Measurements from ENCODE around the gene RAB11B. TPM values are rescaled to one million over a fixed set of nuclear protein-coding genes. Genes with fewer than 3 reads are reported as not detected.
A peak's percentile ranks its signal among the peaks of the same experiment; 100 is the strongest.
"Not testable (repeated sequence)": the region's sequence is repeated elsewhere in the genome, so short reads cannot be mapped to it uniquely, and the experiment has no call there.

Gene RAB11B
- total RNA-seq, 1 donor from 2014 or later = 86.1 TPM

DNA sequence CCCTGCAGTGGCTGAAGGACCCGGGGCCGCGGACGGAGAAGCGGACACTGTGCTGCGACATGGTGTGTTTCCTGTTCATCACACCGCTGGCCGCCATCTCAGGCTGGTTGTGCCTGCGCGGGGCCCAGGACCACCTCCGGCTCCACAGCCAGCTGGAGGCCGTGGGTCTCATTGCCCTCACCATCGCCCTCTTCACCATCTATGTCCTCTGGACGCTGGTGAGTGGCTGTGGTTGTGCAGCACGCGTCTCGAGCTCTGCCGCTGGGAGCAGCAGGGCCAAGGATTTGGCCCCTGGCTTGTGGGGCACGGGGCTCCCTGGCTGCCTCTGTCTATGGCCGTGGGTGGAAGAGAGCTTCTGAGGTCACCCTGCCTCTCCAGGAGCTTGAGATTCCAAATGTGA is 40.5 kb downstream of the RAB11B start:
- Mint-ChIP-seq H3K27me3 (ENCODE audit: low read depth) (no peaks in the 10 kb centered on the region), H3K4me1 (ENCODE audit: low read depth) (no peaks in the 10 kb centered on the region), H3K4me3 (ENCODE audit: low read depth) (no peak overlapping the region), H3K36me3 (ENCODE audit: low read depth) (peaks cover 3% of the 10 kb centered on the region), H3K27ac (no peak overlapping the region), H3K9me3 (no peaks in the 10 kb centered on the region)
- DNase-seq (ENCODE audit: low spot score) = no peak
- intact Hi-C loops (cut with micrococcal nuclease) = no loop called here

- Mint-ChIP-seq H3K27ac (no peak overlapping the region), H3K4me3 (ENCODE audit: low read depth) (no peak overlapping the region), H3K9me3 (no peaks in the 10 kb centered on the region), H3K36me3 (ENCODE audit: low read depth) (no peaks in the 10 kb centered on the region), H3K27me3 (ENCODE audit: low read depth) (no peaks in the 10 kb centered on the region), H3K4me1 (ENCODE audit: low read depth) (peaks cover 2% of the 10 kb centered on the region)
- no peak for DNase-seq (ENCODE audit: low spot score)
- intact Hi-C loops (cut with micrococcal nuclease) = no loop called here
Measured at GRCh38 chr19:8438236-8438635, 48.1 kb downstream of the RAB11B start.

DNA sequence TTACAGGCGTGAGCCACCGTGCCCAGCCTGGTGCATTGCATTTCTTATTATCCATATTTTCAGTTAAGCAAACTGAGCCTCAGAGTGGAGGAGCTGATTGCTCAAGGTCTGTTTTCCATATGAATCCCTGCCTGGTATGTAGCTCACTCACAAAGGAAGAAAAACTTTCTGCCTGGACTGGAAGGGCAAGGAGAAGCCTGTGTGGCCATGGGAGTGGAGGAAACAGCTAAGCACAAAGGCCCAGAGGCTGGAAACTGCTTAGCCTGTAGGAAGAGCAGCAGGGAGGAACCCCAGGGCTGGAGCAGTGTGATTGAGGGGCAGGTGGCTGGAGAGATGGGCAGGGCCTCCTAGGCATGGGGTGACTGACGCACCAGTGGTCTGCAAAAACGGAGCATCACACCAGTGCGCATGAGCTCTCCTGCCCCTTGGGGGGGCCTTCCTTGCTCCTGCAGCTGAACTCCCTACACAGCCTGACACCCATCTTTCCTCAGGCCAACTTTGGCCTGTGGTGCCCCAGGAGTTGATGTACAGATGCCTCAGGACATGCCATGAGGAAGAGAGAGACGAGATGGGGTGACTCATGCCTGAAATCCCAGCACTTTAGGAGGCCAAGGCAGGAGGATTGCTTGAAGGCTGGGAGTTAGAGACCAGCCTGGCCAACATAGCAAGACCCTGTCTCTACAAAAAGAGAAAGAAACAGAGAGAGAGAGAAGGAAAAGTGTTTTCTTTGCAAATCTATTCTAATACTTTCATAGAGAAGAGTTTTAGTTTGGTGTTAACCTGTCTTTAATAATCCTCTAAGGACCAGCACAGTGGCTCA is 51.8 kb downstream of the RAB11B start:
- Mint-ChIP-seq H3K4me3 (ENCODE audit: low read depth) (peak overlapping the region; percentile 58), H3K36me3 (ENCODE audit: low read depth) (peaks cover 22% of the 10 kb centered on the region), H3K27ac (no peak overlapping the region), H3K4me1 (ENCODE audit: low read depth) (peaks cover 16% of the 10 kb centered on the region), H3K27me3 (ENCODE audit: low read depth) (no peaks in the 10 kb centered on the region), H3K9me3 (no peaks in the 10 kb centered on the region)
- DNase-seq (ENCODE audit: low spot score) = no peak
- intact Hi-C loops (cut with micrococcal nuclease) = loop anchor here (5.0 kb wide), 2 partner anchors 75 to 390 kb away; partner anchors contain the start of gene CCL25

DNA sequence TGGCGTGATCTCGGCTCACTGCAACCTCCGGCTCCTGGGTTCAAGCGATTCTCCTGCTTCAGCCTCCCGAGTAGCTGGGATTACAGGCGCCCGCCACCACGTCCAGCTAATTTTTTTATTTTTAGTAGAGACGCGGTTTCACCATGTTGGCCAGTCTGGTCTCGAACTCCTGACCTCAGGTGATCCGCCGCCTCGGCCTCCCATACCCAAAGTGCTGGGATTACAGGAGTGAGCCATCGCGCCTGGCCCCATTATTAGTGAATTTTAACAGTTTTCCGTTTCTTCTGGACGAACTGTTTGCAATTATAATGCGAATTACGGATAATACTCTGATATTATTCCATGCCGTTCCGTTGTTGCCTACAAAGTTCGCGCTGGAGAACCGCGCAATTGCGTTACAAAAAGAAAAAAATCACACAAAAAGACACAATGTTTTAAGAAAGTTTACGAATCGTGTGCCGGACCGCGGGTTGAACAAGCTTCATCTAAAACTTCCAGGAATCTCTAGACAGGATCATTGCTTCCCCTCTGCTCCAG is 54.0 kb downstream of the RAB11B start:
- peak overlapping the region; percentile 98 for H3K27ac Mint-ChIP-seq
- peak overlapping the region; percentile 98 for H3K4me3 Mint-ChIP-seq (ENCODE audit: low read depth)
- not testable (repeated sequence) for H3K27me3 Mint-ChIP-seq (ENCODE audit: low read depth); DNase-seq (ENCODE audit: low spot score); H3K9me3 Mint-ChIP-seq
- peaks cover 35% of the 10 kb centered on the region for H3K36me3 Mint-ChIP-seq (ENCODE audit: low read depth)
- intact Hi-C loops (cut with micrococcal nuclease) = loop anchor here (2.0 to 5.0 kb wide), 3 partner anchors 53 to 392 kb away; partner anchors contain the start of genes CCL25 and RAB11B
- H3K4me1 Mint-ChIP-seq (ENCODE audit: low read depth) = peaks cover 30% of the 10 kb centered on the region

DNA sequence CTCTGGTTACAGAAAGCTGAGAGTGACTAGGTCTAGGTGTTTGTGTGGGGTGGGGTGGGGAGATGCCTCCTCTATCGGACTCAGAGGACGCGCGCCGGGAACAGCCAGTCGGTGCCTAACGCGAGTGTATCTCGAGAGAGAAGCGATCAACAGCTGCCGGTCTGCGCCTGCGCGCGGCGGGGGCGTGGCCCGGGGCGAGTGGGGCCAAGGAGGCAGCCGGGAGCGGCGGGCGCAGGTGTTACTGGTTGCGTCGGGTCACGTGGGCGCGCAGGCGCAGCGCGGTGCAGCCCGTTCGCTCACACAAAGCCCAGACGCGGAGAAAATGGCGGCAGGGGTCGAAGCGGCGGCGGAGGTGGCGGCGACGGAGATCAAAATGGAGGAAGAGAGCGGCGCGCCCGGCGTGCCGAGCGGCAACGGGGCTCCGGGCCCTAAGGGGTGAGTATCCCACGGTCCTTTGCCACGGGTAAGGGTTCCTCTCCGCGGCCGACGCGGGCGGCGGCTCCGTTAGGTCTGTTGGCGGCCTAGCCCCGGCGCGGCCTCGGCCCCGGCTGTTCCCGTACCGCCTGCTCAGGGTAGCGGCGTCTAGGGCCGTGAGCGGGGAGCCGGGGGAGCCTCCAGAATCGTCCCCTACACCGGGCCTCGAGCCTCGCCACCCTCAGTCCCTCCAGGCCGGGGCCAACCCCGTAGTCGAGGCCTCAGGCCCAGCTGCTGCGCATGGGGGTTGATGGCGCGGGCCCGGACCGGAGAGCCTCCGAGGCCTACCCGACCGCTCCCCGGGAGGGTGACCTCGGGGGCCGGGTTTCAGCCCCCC is 54.7 kb downstream of the RAB11B start, which contains the start of gene HNRNPM:
TSS of gene HNRNPM (plus strand) at position 299 of the 811 bp plus-strand sequence. CDS start at position 323, 24 bp downstream.
- intact Hi-C loops (cut with micrococcal nuclease) = loop anchor here (2.0 to 5.0 kb wide), 3 partner anchors 54 to 393 kb away; partner anchors contain the start of genes CCL25 and RAB11B
- peaks cover 37% of the 10 kb centered on the region for H3K36me3 Mint-ChIP-seq (ENCODE audit: low read depth)
- no peaks in the 10 kb centered on the region for H3K9me3 Mint-ChIP-seq
- H3K27ac Mint-ChIP-seq = peak within 1 kb of the TSS; percentile 98
- H3K27me3 Mint-ChIP-seq (ENCODE audit: low read depth) = no peaks in the 10 kb centered on the region
- H3K4me1 Mint-ChIP-seq (ENCODE audit: low read depth) = peaks cover 32% of the 10 kb centered on the region
- peak; percentile 100 for DNase-seq (ENCODE audit: low spot score)
- peak within 1 kb of the TSS; percentile 98 for H3K4me3 Mint-ChIP-seq (ENCODE audit: low read depth)

GRCh38 chr19:8445488-8446001 is 55.4 kb downstream of the RAB11B start:
- no peaks in the 10 kb centered on the region for H3K27me3 Mint-ChIP-seq (ENCODE audit: low read depth)
- H3K4me3 Mint-ChIP-seq (ENCODE audit: low read depth) = peak overlapping the region; percentile 90
- H3K9me3 Mint-ChIP-seq = no peaks in the 10 kb centered on the region
- H3K27ac Mint-ChIP-seq = peak overlapping the region; percentile 73
- DNase-seq (ENCODE audit: low spot score) = peak; percentile 43
- peaks cover 39% of the 10 kb centered on the region for H3K36me3 Mint-ChIP-seq (ENCODE audit: low read depth)
- H3K4me1 Mint-ChIP-seq (ENCODE audit: low read depth) = peaks cover 36% of the 10 kb centered on the region
- intact Hi-C loops (cut with micrococcal nuclease) = loop anchor here (2.0 kb wide), 1 partner anchor 55 kb away; the partner anchor contains the start of gene RAB11B

DNA sequence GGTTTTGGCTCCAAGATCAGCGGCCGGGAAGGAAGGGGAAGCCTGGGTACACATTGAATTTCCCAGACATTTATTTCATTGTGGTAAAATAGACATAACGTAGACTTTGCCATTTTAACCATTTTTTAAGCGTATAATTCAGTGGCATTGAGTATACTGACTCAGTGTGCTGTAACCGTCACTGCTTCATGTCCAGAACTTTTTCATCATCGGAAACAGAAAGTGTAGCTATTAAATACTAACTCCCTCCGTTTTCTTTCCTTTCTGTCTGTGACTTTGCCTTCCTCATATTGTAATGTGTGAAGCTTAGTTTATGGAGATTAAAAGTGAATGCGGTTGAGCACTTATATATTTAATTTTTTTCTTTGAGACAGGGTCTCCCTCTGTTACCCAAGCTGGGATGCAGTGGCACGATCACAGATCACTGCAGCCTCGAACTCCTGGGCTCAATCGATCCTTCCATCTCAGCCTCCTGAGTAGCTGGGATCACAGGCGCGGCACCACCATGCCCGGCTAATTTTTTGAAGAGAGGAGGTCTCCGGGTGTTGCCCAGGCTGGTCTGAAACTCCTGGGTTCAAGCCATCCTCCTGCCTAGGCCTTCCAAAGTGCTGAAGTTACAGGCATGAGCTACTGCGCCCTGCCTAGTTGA is 56.0 kb downstream of the RAB11B start:
- H3K27ac Mint-ChIP-seq = peak overlapping the region; percentile 73
- no peak for DNase-seq (ENCODE audit: low spot score)
- intact Hi-C loops (cut with micrococcal nuclease) = no loop called here
- H3K27me3 Mint-ChIP-seq (ENCODE audit: low read depth) = no peaks in the 10 kb centered on the region
- no peaks in the 10 kb centered on the region for H3K9me3 Mint-ChIP-seq
- H3K36me3 Mint-ChIP-seq (ENCODE audit: low read depth) = peaks cover 41% of the 10 kb centered on the region
- H3K4me1 Mint-ChIP-seq (ENCODE audit: low read depth) = peaks cover 38% of the 10 kb centered on the region
- H3K4me3 Mint-ChIP-seq (ENCODE audit: low read depth) = peak overlapping the region; percentile 90

DNA sequence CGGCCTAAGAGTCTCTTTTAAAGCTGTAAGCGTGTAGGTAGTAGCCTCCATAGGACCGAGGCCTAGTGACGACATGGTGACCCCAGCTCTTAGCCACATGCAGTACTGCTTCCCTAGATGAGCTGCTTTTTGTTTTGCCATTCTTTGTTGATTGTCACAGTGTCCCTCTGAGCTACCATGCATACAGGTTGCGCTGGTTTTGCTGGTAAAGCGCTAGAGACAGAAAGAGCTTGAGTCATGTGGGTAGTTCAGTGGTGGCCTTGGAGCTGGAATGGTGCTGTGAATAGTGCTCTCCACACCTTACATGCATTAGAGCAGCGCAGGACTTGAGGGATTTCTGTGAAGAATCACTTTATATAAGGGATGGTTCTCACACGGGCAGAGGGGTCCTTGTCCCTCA is 59.7 kb downstream of the RAB11B start:
- peaks cover 58% of the 10 kb centered on the region for H3K4me1 Mint-ChIP-seq (ENCODE audit: low read depth)
- no peak overlapping the region for H3K4me3 Mint-ChIP-seq (ENCODE audit: low read depth)
- H3K27ac Mint-ChIP-seq = no peak overlapping the region
- intact Hi-C loops (cut with micrococcal nuclease) = no loop called here
- peaks cover 61% of the 10 kb centered on the region for H3K36me3 Mint-ChIP-seq (ENCODE audit: low read depth)
- no peak for DNase-seq (ENCODE audit: low spot score)
- no peaks in the 10 kb centered on the region for H3K9me3 Mint-ChIP-seq
- H3K27me3 Mint-ChIP-seq (ENCODE audit: low read depth) = no peaks in the 10 kb centered on the region

DNA sequence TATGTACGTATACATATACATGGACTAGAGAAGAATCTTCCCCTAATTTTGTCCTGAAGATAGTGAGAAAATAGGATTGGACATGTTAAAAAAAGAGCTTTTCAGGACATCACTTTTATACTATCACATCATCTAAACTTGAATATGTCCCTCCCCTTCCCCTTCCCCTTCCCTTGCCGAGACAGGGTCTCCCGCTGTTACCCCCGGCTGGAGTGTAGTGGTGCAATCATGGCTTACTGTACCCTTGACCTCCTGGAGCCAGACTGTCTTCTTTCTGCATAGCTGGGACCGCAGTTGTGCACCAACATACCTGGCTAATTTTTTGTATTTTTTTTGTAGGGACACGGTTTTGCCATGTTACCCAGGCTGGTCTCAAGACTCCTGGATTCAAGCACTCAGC is 61.2 kb downstream of the RAB11B start:
- Mint-ChIP-seq H3K4me1 (ENCODE audit: low read depth) (peaks cover 64% of the 10 kb centered on the region), H3K9me3 (no peaks in the 10 kb centered on the region), H3K27ac (no peak overlapping the region), H3K27me3 (ENCODE audit: low read depth) (no peaks in the 10 kb centered on the region), H3K36me3 (ENCODE audit: low read depth) (peaks cover 66% of the 10 kb centered on the region), H3K4me3 (ENCODE audit: low read depth) (no peak overlapping the region)
- no peak for DNase-seq (ENCODE audit: low spot score)
- intact Hi-C loops (cut with micrococcal nuclease) = no loop called here

GRCh38 chr19:8451885-8452284 is 61.7 kb downstream of the RAB11B start:
- Mint-ChIP-seq H3K27me3 (ENCODE audit: low read depth) (no peaks in the 10 kb centered on the region), H3K4me3 (ENCODE audit: low read depth) (no peak overlapping the region), H3K9me3 (no peaks in the 10 kb centered on the region), H3K27ac (no peak overlapping the region), H3K36me3 (ENCODE audit: low read depth) (peaks cover 66% of the 10 kb centered on the region), H3K4me1 (ENCODE audit: low read depth) (peaks cover 63% of the 10 kb centered on the region)
- intact Hi-C loops (cut with micrococcal nuclease) = no loop called here
- DNase-seq (ENCODE audit: low spot score) = no peak

DNA sequence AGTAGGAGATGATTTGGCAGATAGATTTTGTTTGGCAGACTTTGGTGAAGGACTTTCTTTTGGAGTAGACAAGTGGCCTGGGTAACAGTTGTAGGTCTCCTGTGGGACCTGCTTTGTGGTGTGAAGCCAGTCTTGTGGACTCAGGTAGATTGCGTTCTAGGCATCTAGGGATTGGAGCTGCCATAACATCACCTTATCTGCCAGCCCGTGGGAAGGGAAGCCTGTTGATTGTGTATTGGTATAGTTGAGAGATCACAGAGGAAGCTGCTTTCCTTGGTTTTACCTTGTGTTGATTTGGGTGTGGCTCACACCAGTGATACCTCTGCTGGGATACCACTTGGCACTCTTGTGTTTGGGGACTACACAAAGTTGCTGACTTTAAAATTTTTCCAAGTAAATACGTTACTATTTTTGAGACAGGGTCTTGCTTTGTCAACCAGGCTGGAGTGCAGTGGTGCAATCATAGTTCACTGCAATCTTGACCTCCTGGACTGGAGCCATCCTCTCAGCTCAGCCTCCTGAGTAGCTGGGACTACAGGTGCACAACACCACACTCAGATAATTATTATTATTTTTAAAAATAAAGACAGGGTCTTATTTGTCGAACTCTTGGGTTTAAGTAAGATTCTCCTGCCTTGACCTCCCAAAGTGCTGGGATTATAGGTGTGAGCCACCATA is 62.4 kb downstream of the RAB11B start:
- Mint-ChIP-seq H3K27ac (no peak overlapping the region), H3K4me1 (ENCODE audit: low read depth) (peaks cover 61% of the 10 kb centered on the region), H3K4me3 (ENCODE audit: low read depth) (no peak overlapping the region), H3K27me3 (ENCODE audit: low read depth) (no peaks in the 10 kb centered on the region), H3K9me3 (no peaks in the 10 kb centered on the region), H3K36me3 (ENCODE audit: low read depth) (peaks cover 63% of the 10 kb centered on the region)
- no peak for DNase-seq (ENCODE audit: low spot score)
- intact Hi-C loops (cut with micrococcal nuclease) = no loop called here

- Mint-ChIP-seq H3K4me3 (ENCODE audit: low read depth) (no peak overlapping the region), H3K4me1 (ENCODE audit: low read depth) (peaks cover 66% of the 10 kb centered on the region), H3K9me3 (no peaks in the 10 kb centered on the region), H3K36me3 (ENCODE audit: low read depth) (peaks cover 66% of the 10 kb centered on the region), H3K27ac (no peak overlapping the region), H3K27me3 (ENCODE audit: low read depth) (no peaks in the 10 kb centered on the region)
- no peak for DNase-seq (ENCODE audit: low spot score)
- intact Hi-C loops (cut with micrococcal nuclease) = no loop called here
Measured at GRCh38 chr19:8453616-8454015, 63.5 kb downstream of the RAB11B start.
